IMR-90 (cell line): ENCODE results near the gene RAD51B. TPM values are rescaled to one million over a fixed set of nuclear protein-coding genes. Genes with fewer than 3 reads are reported as not detected.

Source experiments
- ATAC-seq: fragments of 200-7000 bp; cut with Tn5 transposase; 2 replicates; pipeline ENCODE4 v1.9.1; 2020; ENCODE audit warnings: low read depth, mild to moderate bottlenecking, moderate library complexity
- BruUV-seq: library from RNA; stranded (reverse); fragments of 400-500 nt; replicated peaks from 2 replicates; lab custom pipeline; 2021; lab: Mats Ljungman, UMichigan
- CTCF ChIA-PET: fragments of 300-600 bp; formaldehyde crosslinking; extraction: SDS; loops from one replicate; lab custom pipeline; 2021; ENCODE audit warnings: antibody characterized with exemption; lab: Yijun Ruan, JAX
- POLR2A ChIA-PET: fragments of 300-600 bp; sonication (Branson Sonifier 250); formaldehyde crosslinking; loops from one replicate; lab custom pipeline; 2022; ENCODE audit warnings: antibody characterized with exemption; ENCODE audit not compliant: unreplicated experiment; lab: Charles Lee
- DNase-seq: peaks from one replicate; pipeline ENCODE4 v3.0.0; 2013
- H2AFZ ChIP-seq: replicated peaks from 2 replicates; pipeline ENCODE3; 2013; ENCODE audit warnings: low read length, mild to moderate bottlenecking; ENCODE audit not compliant: poor library complexity
- H2AK5ac ChIP-seq: 2 replicates; pipeline ENCODE4 v1.6.1; 2013; ENCODE audit warnings: low read depth, low read length, inconsistent platforms
- H2AK9ac ChIP-seq: replicated peaks from 2 replicates; pipeline ENCODE3; 2013; ENCODE audit warnings: mild to moderate bottlenecking, low read depth, low read length, moderate library complexity; ENCODE audit not compliant: poor library complexity
- H2BK120ac ChIP-seq: 2 replicates; pipeline ENCODE4 v1.6.1; 2013; ENCODE audit warnings: low read depth, low read length, inconsistent platforms
- H2BK15ac ChIP-seq: 3 replicates; pipeline ENCODE4 v1.6.1; 2013; ENCODE audit warnings: low read depth, low read length, inconsistent platforms
- H2BK20ac ChIP-seq: 2 replicates; pipeline ENCODE4 v1.6.1; 2013; ENCODE audit warnings: low read depth, mild to moderate bottlenecking, inconsistent platforms, low read length, moderate library complexity
- H2BK5ac ChIP-seq: 2 replicates; pipeline ENCODE4 v1.6.1; 2013; ENCODE audit warnings: mild to moderate bottlenecking, low read depth, low read length, inconsistent platforms; ENCODE audit not compliant: poor library complexity, severe bottlenecking
- H3K14ac ChIP-seq: replicated peaks from 2 replicates; pipeline ENCODE4 v1.6.1; 2013; ENCODE audit warnings: low read depth, low read length, inconsistent platforms
- H3K18ac ChIP-seq: 2 replicates; pipeline ENCODE4 v1.6.1; 2013; ENCODE audit warnings: low read depth, low read length, control low read depth
- H3K23ac ChIP-seq: 2 replicates; pipeline ENCODE4 v1.6.1; 2013; ENCODE audit warnings: low read depth, low read length, inconsistent platforms
- H3K27ac ChIP-seq: 2 replicates; pipeline ENCODE4 v1.5.1; 2013; ENCODE audit warnings: mild to moderate bottlenecking, control low read depth, low read length; ENCODE audit not compliant: insufficient read depth
- H3K27me3 ChIP-seq: 2 replicates; pipeline ENCODE4 v1.6.1; 2013; ENCODE audit warnings: low read length; ENCODE audit not compliant: control insufficient read depth, insufficient read depth
- H3K36me3 ChIP-seq: 2 replicates; pipeline ENCODE4 v1.6.1; 2013; ENCODE audit warnings: low read length, mixed read lengths; ENCODE audit not compliant: control insufficient read depth, insufficient read depth
- H3K4ac ChIP-seq: 2 replicates; pipeline ENCODE4 v1.6.1; 2013; ENCODE audit warnings: low read depth, low read length, inconsistent platforms
- H3K4me1 ChIP-seq: 2 replicates; pipeline ENCODE4 v1.6.1; 2013; ENCODE audit warnings: low read length, mixed read lengths; ENCODE audit not compliant: control insufficient read depth, insufficient read depth
- H3K4me2 ChIP-seq: 2 replicates; pipeline ENCODE4 v1.6.1; 2013; ENCODE audit warnings: low read depth, mild to moderate bottlenecking, control low read depth, low read length, moderate library complexity
- H3K4me3 ChIP-seq: 2 replicates; pipeline ENCODE4 v1.5.1; 2013; ENCODE audit warnings: low read depth, mild to moderate bottlenecking, control low read depth, low read length, moderate library complexity; ENCODE audit not compliant: insufficient read depth
- H3K56ac ChIP-seq: 2 replicates; pipeline ENCODE4 v1.6.1; 2013; ENCODE audit warnings: low read length, inconsistent platforms; ENCODE audit not compliant: insufficient read depth; ENCODE audit errors: extremely low read depth
- H3K79me1 ChIP-seq, 2 experiments: 2 replicates each; pipeline ENCODE4 v1.6.1; 2013; ENCODE audit warnings: low read length in 2 of 2, inconsistent platforms in 1 of 2, low read depth in 1 of 2
- H3K9ac ChIP-seq: 2 replicates; pipeline ENCODE4 v1.6.1; 2013; ENCODE audit warnings: low read depth, low read length, control low read depth
- H3K9me1 ChIP-seq: 2 replicates; pipeline ENCODE4 v1.6.1; 2013; ENCODE audit warnings: low read length, inconsistent platforms; ENCODE audit not compliant: insufficient read depth
- H3K9me3 ChIP-seq: 2 replicates; pipeline ENCODE4 v1.6.1; 2013; ENCODE audit warnings: low read length; ENCODE audit not compliant: control insufficient read depth, insufficient read depth
- H4K20me1 ChIP-seq: 2 replicates; pipeline ENCODE4 v1.6.1; 2013; ENCODE audit warnings: low read length, inconsistent platforms; ENCODE audit not compliant: insufficient read depth
- H4K5ac ChIP-seq: 2 replicates; pipeline ENCODE4 v1.6.1; 2013; ENCODE audit warnings: mild to moderate bottlenecking, low read depth, low read length, control low read depth
- H4K8ac ChIP-seq, 2 experiments: 2 replicates each; pipeline ENCODE4 v1.6.1; 2013; ENCODE audit warnings: low read depth in 2 of 2, low read length in 2 of 2, control low read depth in 1 of 2, inconsistent platforms in 1 of 2
- H4K91ac ChIP-seq: 2 replicates; pipeline ENCODE4 v1.6.1; 2013; ENCODE audit warnings: low read depth, low read length, inconsistent platforms; ENCODE audit not compliant: insufficient read depth
- POLR2A ChIP-seq: IDR thresholded peaks from 2 replicates; pipeline ENCODE4 v1.6.1; 2012; ENCODE audit warnings: mild to moderate bottlenecking, low read depth, low read length
- RAD21 ChIP-seq: IDR thresholded peaks from 2 replicates; pipeline ENCODE4 v1.6.1; 2012; ENCODE audit warnings: low read length, improper control_type of control experiment
- WGBS, 2 experiments: methylation state at CpG; one replicate each; pipeline versions ENCODE4 v1.1.5 to v1.1.7; 2013; ENCODE audit warnings: missing lambda C conversion rate in 2 of 2; ENCODE audit not compliant: insufficient read length in 1 of 2; ENCODE audit errors: extremely low coverage in 2 of 2; 5-methylcytosine and 5-hydroxymethylcytosine counted together
- dilution Hi-C: fragments of 300-500 bp; cut with HindIII; formaldehyde crosslinking; loops from one replicate; pipeline ENCODE4 v1.14.3; 2018; ENCODE audit warnings: low sequenced_read_pairs; ENCODE audit not compliant: unreplicated experiment
- in situ Hi-C: fragments of 300-500 bp; cut with MboI; formaldehyde crosslinking; loops from 3 replicates; pipeline ENCODE4 v1.14.3; 2019; ENCODE audit warnings: low sequenced_read_pairs, inconsistent platforms, mixed read lengths
- intact Hi-C: fragments of 100-400 bp; cut with micrococcal nuclease; formaldehyde crosslinking; loops from 2 replicates; pipeline ENCODE4 v1.10.0; 2022
- polyA plus RNA-seq, 3 experiments: library from polyadenylated mRNA; depleted of rRNA; stranded (reverse); fragments of >200 nt; gene quantifications; 2 replicates each; pipeline ENCODE4 v1.2.3, GENCODE V29; 2012; ENCODE audit warnings: low replicate concordance in 1 of 3
- total RNA-seq: library from RNA; depleted of rRNA; stranded (reverse); fragments of >200 nt; gene quantifications from 2 replicates; pipeline ENCODE4 v1.2.3, GENCODE V29; 2012

Gene RAD51B
- total and polyA plus RNA-seq, 2 of the 4 experiments (the other 2 are of a cell fraction): 5.1 to 18.8 TPM

DNA sequence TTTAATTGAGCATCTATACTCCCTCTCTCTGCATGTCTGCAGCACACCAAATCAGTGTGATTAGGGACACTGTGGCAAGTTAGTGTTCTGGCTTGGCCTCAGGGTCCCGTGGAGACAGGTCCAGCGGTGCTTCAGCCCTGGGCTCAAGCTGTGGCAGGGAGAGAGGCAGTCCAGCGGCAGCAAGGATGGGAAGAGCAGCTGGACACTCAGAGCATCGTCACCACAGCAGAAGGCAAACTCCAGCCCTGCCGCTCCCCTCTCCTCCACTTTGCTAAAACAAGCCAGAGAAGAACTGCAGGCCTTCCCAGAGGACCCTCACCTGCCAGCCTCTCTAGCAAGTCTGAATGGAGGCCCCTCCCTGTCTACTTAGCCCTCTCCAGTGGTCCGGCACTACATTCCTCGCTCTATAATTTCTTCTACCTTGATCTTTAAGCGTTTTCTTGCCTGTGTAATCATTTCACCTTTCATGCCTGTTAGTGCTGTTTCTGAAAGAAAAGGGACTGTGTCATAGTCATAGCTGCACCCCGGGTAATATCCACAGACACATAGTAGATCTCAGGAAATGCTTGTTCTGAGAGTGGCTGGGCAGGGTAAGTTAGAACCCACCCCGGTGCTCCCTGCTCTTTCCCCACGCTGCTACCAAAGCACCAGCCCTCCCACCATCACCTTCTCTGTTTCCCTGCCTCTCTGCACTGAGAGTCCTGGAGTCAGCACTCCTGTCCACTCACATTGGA lies 951.1 kb downstream of the RAD51B start:
- 89% methylated on average over 6 of the region's 11 CpGs; no CpG with 5 or more reads in 1 of the 2 experiments for WGBS, 2 experiments
- no peak overlapping the region for H3K14ac ChIP-seq
- no peak overlapping the region for H3K18ac ChIP-seq
- no peaks in the 10 kb centered on the region for H4K20me1 ChIP-seq
- no peak overlapping the region for H3K23ac ChIP-seq
- H2BK5ac ChIP-seq: no peak overlapping the region
- no peaks in the 10 kb centered on the region; the same call in 1 of the 2 replicates for H3K27me3 ChIP-seq
- no peak for TF ChIP-seq RAD21
- no peak for TF ChIP-seq POLR2A
- H3K4ac ChIP-seq: no peak overlapping the region
- peaks cover 3% of the 10 kb centered on the region; the same call in 1 of the 2 replicates for H3K9me3 ChIP-seq
- no TSS peak for BruUV-seq
- POLR2A ChIA-PET: no interaction called here
- H2BK120ac ChIP-seq: no peak overlapping the region
- H3K4me2 ChIP-seq: no peak overlapping the region
- dilution Hi-C loops: no loop called here
- no peak overlapping the region for H3K56ac ChIP-seq
- H3K4me1 ChIP-seq: peaks cover 2% of the 10 kb centered on the region; the same call in 1 of the 2 replicates
- ATAC-seq: no peak
- DNase-seq: no peak
- H3K9ac ChIP-seq: no peak overlapping the region
- no peak overlapping the region for H4K8ac ChIP-seq
- no peak overlapping the region for H4K91ac ChIP-seq
- no peak overlapping the region for H3K27ac ChIP-seq
- H2AFZ ChIP-seq: no peak overlapping the region
- H3K9me1 ChIP-seq: no peaks in the 10 kb centered on the region
- CTCF ChIA-PET: no interaction called here
- H2AK5ac ChIP-seq: 0 out of 2 replicates have a peak overlapping the region, but pooled peaks have one; percentile 43
- no peaks in the 10 kb centered on the region for H3K36me3 ChIP-seq
- H4K5ac ChIP-seq: no peak overlapping the region
- H3K4me3 ChIP-seq: no peak overlapping the region
- no peak overlapping the region for H2AK9ac ChIP-seq
- no peak overlapping the region for H2BK20ac ChIP-seq
- in situ Hi-C loops: no loop called here
- H3K79me1 ChIP-seq: no peaks in the 10 kb centered on the region
- intact Hi-C loops: no loop called here
- no peak overlapping the region for H2BK15ac ChIP-seq
